Mucosa of rectum (tissue), 2 donors: Measurements from ENCODE around the gene PTH2.

Experiments used
- H3K27ac ChIP-seq, 2 donors: one replicate each; pipeline ENCODE4 v1.7.0; 2013; ENCODE audit warnings: inconsistent platforms in 2 of 2, low read depth in 2 of 2, low read length in 2 of 2
- H3K27me3 ChIP-seq, 2 donors: one replicate each; pipeline ENCODE4 v1.7.0; 2013; ENCODE audit warnings: low read length in 2 of 2; ENCODE audit not compliant: control insufficient read depth in 2 of 2, insufficient read depth in 2 of 2
- H3K36me3 ChIP-seq, 2 donors: one replicate each; pipeline ENCODE4 v1.7.0; 2013; ENCODE audit warnings: low read length in 2 of 2; ENCODE audit not compliant: control insufficient read depth in 2 of 2, insufficient read depth in 2 of 2
- H3K4me1 ChIP-seq, 2 donors: one replicate each; pipeline ENCODE4 v1.7.0; 2013; ENCODE audit warnings: low read length in 2 of 2, mild to moderate bottlenecking in 1 of 2; ENCODE audit not compliant: control insufficient read depth in 2 of 2, insufficient read depth in 2 of 2
- H3K4me3 ChIP-seq, 2 donors: one replicate each; pipeline ENCODE4 v1.7.0; 2013; ENCODE audit warnings: low read length in 2 of 2
- H3K9ac ChIP-seq, 2 donors: one replicate each; pipeline ENCODE4 v1.7.0; 2013; ENCODE audit warnings: low read length in 2 of 2, low read depth in 1 of 2, mild to moderate bottlenecking in 1 of 2
- H3K9me3 ChIP-seq, 2 donors: one replicate each; pipeline ENCODE4 v1.7.0; 2013; ENCODE audit warnings: low read length in 2 of 2; ENCODE audit not compliant: control insufficient read depth in 2 of 2
- donor health status: healthy.
- donor health status: Normal muscosa, but diverticular disease.

PTH2 gene

GRCh38 chr19:49413348-49413747 lies 9.9 kb downstream of the PTH2 start:
- peaks cover 11 to 16% of the 10 kb centered on the region in 2 donors for H3K27me3 ChIP-seq
- H3K4me1 ChIP-seq: peaks cover 0 to 7% of the 10 kb centered on the region in 2 donors
- no peaks in the 10 kb centered on the region for H3K36me3 ChIP-seq
- H3K27ac ChIP-seq: no peak overlapping the region
- H3K4me3 ChIP-seq: no peak overlapping the region
- no peak overlapping the region for H3K9ac ChIP-seq
- no peaks in the 10 kb centered on the region for H3K9me3 ChIP-seq

- H3K27ac ChIP-seq: no peak overlapping the region
- H3K9me3 ChIP-seq: no peaks in the 10 kb centered on the region
- H3K9ac ChIP-seq: no peak overlapping the region
- H3K4me3 ChIP-seq: no peak overlapping the region
- peaks cover 0 to 5% of the 10 kb centered on the region in 2 donors for H3K27me3 ChIP-seq
- H3K4me1 ChIP-seq: peaks cover 0 to 7% of the 10 kb centered on the region in 2 donors
- H3K36me3 ChIP-seq: no peaks in the 10 kb centered on the region
These were observed 11.4 kb downstream of the PTH2 start for GRCh38 chr19:49411681-49412326.

GRCh38 chr19:49409441-49410029 lies 13.7 kb downstream of the PTH2 start:
- Histone ChIP-seq H3K27me3 (no peaks in the 10 kb centered on the region), H3K36me3 (no peaks in the 10 kb centered on the region), H3K4me3 (no peak overlapping the region), H3K9me3 (no peaks in the 10 kb centered on the region), H3K4me1 (peaks cover 0 to 7% of the 10 kb centered on the region in 2 donors), H3K27ac (no peak overlapping the region), H3K9ac (no peak overlapping the region)

- no peak overlapping the region for H3K27ac ChIP-seq
- no peak overlapping the region for H3K9ac ChIP-seq
- H3K9me3 ChIP-seq: no peaks in the 10 kb centered on the region
- H3K27me3 ChIP-seq: no peaks in the 10 kb centered on the region
- H3K4me1 ChIP-seq: peaks cover 0 to 7% of the 10 kb centered on the region in 2 donors
- no peak overlapping the region for H3K4me3 ChIP-seq
- H3K36me3 ChIP-seq: no peaks in the 10 kb centered on the region
These were observed 14.3 kb downstream of the PTH2 start for GRCh38 chr19:49408816-49409440.

- H3K9me3 ChIP-seq: no peaks in the 10 kb centered on the region
- no peak overlapping the region for H3K4me3 ChIP-seq
- H3K9ac ChIP-seq: no peak overlapping the region
- no peaks in the 10 kb centered on the region for H3K36me3 ChIP-seq
- H3K27ac ChIP-seq: no peak overlapping the region
- peaks cover 0 to 7% of the 10 kb centered on the region in 2 donors for H3K4me1 ChIP-seq
- no peaks in the 10 kb centered on the region for H3K27me3 ChIP-seq
These were observed 15.7 kb downstream of the PTH2 start for GRCh38 chr19:49407482-49408015.

GRCh38 chr19:49407079-49407478 lies 16.2 kb downstream of the PTH2 start:
- Histone ChIP-seq H3K9me3 (no peaks in the 10 kb centered on the region), H3K27ac (no peak overlapping the region), H3K36me3 (no peaks in the 10 kb centered on the region), H3K9ac (no peak overlapping the region), H3K4me3 (no peak overlapping the region), H3K27me3 (no peaks in the 10 kb centered on the region), H3K4me1 (peaks cover 0 to 7% of the 10 kb centered on the region in 2 donors)

- Histone ChIP-seq H3K9ac (no peak overlapping the region), H3K9me3 (no peaks in the 10 kb centered on the region), H3K36me3 (no peaks in the 10 kb centered on the region), H3K27ac (no peak overlapping the region), H3K4me1 (no peaks in the 10 kb centered on the region), H3K4me3 (no peak overlapping the region), H3K27me3 (no peaks in the 10 kb centered on the region)
These were observed 19.6 kb downstream of the PTH2 start for GRCh38 chr19:49403404-49404187.

GRCh38 chr19:49400029-49400428 lies 23.2 kb downstream of the PTH2 start:
- Histone ChIP-seq H3K4me1 (no peaks in the 10 kb centered on the region), H3K27me3 (no peaks in the 10 kb centered on the region), H3K9ac (no peak overlapping the region), H3K36me3 (no peaks in the 10 kb centered on the region), H3K27ac (no peak overlapping the region), H3K4me3 (no peak overlapping the region), H3K9me3 (no peaks in the 10 kb centered on the region)

GRCh38 chr19:49398931-49399330 lies 24.3 kb downstream of the PTH2 start:
- Histone ChIP-seq H3K9ac (no peak overlapping the region), H3K4me3 (no peak overlapping the region), H3K27me3 (no peaks in the 10 kb centered on the region), H3K4me1 (no peaks in the 10 kb centered on the region), H3K9me3 (no peaks in the 10 kb centered on the region), H3K27ac (no peak overlapping the region), H3K36me3 (no peaks in the 10 kb centered on the region)
